HG03442 (cell line): ENCODE results near the gene RTN3.

Source experiments
- ATAC-seq: cut with Tn5 transposase; IDR thresholded peaks from one replicate; pipeline ENCODE4 v1.9.1; 2021; ENCODE audit warnings: mild to moderate bottlenecking, moderate library complexity; ENCODE audit not compliant: unreplicated experiment

The RTN3 gene

DNA sequence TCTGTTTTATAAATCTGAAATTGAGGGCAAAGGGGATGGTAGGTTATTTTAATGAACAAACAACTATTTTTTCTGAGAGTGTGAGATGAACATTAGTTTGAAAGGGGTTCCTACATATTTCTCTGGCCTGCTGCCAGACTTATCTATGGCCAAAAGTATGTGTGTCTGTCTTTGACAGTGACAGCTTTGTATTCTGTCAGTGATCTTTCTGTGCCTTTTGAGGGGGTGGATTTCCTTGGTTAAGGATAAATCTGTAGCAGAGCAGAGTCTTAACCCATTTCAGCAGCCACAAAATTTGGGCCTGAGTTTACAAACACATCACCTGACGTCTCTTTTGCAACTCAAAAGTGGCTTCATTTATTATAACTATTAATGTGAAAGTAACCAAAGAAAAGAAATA lies 56.4 kb downstream of the RTN3 start:
- no peak for ATAC-seq

DNA sequence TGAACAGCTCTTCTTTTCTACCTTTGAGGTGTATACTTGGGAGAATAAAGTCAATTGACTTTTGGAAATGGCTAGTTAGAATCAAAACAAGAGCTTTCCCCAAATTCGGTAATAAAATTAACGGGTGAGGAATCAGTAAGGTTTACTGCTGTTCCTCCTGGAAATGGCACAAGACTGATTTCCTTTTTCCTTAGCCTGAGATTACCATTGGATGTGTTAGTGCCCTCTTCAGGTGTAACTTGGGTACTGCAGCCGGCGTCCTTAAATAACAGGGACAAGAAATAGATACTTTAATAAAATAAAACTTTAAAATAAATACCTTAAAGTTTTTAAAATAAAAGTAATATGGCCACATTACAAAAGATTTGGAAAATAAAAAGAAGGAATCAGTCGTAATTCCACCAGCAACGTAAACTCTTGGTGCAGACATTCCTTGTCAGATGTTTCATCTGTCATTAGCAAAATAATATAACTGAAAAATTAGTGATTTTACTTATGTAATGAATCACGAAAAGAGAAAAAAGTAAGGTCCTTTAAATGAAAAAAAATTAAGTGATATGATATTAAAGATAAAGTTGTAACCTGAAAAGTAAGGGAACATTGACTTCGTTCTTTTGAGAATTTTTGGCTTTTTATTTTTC lies 57.5 kb downstream of the RTN3 start:
- no peak for ATAC-seq

DNA sequence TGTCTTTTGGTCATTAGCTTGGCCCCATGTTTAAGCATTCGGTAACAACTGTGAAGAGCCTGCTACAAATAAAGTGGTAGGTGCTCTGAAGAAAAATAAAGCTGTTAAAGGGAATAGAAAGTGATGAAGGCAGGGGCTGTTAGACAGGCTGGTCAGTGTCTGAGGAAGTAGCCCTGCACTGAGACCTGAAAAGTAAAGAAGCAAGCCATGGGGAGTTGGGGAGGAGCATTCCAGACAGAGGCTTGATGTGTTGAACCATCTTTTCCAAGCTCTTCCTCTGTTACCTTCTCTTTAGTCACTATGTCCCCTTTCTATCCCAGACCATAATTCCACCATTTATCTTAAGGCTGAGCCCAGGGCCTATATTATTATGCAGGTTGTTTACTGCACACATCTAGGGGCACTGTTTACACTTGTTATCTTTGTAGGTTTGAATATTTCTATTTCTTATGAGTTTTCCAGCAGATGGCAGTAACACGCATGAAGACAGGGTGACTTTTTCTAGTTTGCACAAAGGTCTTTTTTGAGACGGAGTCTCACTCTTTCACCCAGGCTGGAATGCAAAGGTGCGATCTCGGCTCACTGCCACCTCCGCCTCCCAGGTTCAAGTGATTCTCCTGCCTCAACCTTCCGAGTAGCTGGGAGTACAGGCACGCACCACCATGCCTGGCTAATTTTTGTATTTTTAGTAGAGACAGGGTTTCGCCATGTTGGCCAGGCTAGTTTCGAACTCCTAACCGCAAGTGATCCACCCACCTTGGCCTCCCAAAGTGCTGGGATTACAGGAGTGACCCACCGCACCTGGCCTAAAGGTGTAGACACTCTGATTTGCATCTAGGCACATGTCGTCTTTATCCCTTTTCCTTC lies 64.2 kb downstream of the RTN3 start:
- no peak for ATAC-seq

DNA sequence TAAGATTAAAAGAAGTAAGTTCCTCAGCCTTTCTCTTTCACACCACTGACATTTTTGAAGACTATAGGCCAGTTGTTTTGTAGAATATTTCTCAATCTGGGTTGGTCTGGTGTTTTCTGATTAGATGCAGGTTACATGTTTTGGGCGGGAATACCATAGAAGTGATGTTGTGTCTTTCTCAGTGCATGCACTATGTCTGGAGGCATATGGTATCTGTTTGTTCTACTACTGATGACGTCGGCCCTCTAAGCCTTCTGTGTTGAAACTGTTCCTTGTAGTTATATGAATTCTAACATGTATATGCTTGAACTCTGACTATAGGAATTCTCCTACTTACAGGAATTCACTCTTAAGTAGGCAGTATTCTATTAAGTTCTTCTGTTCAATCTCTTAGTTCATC lies 65.7 kb downstream of the RTN3 start:
- no peak for ATAC-seq

DNA sequence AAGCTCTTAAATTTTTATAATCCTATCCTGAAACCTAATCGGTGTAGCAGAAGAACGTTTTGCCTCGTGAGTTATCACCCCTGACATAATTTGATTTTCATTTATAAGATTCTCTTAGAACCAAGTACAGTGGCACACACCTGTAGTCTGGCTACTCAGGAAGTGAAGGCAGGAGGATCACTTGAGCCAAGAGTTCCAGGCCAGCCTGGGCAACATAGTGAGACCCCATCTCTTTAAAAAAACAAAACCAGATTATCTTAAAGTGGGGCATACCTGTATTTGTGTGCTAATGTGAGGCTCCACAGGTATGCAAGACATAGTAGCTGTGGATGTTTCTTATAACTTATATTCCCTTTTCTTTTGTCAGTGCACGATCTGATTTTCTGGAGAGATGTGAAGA lies 68.3 kb downstream of the RTN3 start:
- no peak for ATAC-seq

DNA sequence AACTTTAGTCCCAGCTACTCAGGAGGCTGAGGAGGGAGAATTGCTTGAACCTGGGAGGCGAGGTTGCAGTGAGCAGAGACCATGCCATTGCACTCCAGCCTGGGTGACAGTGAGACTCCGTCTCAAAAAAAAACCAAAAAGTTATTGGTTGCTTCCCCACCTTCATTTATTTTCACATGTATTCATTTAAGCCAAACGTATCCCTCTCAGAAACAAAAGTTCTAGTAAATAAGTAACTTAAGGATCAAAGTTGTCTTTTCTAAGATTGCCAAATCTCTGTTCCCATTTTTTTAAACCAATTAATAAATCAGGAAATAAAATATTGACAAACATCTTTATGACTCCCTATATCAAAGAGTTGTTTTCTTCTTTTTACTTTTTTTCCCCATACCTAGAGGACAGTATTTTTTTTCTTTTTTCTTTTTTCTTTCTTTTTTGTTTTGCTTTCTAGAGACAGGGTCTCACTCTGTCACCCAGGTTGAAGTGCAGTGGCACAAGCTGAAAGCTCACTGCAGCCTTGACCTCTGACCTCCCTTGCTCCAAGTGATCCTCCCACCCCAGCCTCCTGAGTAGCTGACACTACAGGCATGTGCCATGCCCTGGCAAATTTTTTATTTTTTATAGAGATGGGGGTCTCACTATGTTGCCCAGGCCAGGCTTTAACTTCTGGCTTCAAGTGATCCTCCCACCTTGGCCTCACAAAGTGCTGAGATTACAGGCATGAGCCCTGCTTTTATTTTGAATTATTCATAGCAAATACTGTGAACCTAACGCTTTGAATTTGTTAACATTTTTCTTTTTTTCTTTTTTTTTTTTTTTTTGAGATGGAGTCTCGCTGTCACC lies 75.8 kb downstream of the RTN3 start:
- no peak for ATAC-seq

DNA sequence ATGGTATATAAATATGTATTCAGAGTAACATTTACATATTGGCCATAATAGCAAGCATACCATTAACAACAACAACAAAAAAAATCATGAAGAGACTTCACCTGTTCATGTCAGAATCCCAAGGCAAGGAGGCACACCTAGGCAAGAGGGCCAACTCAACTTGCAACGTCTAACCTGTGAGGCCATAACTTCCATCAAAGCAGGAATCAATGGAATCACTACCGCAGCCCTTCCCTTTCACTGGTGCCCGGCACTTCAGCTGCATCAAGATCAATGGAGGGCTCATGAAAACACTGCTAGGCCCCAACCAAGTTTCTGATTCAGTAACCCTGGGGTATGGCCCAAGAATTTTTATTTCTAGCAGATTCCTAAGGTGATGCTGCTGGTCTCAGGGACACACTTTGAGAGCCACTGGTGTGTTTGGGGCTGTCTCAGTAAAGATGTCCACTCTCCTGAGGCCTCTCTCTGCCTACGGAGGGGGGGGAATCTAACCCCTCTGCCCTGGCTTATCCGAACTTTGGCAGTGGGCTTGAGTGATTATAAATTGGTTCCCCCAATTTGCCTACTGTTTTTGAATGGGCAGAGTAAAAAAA lies 79.3 kb downstream of the RTN3 start:
- no peak for ATAC-seq

DNA sequence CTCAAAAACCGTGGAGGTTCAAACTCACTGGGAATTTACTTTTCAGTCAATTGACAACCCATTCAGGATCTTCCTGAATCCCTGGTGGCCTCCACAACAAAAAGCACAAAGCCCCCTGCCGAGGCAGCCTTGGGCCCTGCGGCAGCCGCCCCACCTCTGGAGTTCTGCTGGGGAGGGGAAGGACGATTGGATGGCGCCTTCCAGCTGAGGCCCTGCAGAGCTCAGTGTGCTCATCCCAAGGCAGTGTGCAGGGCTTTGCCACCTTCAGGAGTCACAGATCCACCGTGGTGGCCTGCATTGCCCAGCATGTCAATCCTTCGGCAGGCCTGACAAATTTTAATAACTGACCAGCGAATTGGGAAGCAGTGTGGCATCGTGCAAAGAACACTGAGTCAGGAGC lies 79.9 kb downstream of the RTN3 start:
- no peak for ATAC-seq

DNA sequence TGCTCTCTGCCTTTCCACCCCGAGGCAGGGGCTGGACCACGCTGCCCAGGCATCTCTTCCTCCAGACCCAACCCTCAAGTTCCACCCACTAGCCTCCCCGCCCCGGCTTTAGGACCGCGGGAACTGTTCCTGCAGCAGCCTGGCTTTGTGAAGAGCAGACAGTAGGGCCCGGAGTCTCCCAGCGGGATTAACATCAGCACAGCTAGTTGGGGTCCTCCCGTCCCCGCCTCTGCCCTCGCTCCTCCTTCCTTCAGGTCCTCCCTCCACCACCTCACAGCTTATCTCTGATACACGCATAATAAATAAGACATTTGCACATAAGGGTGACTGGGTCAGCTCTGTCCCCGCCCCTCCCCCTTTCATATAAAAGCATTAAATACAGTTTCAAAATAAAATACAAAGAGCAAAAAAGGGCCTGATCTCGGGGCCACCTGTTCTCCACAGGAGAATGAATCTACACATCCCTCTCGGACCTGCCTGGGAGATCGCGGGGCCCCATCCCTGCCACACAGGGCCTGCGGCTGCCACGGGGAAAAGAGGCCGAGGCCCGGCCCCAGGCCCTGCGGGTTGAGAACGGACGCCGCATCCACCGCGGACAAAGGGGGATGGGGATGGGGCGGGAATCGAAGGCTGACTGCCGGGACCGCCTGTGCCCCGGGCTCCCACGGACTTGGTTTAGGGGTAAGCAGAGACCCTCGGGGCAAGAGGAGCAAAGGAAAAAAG lies 80.8 kb downstream of the RTN3 start:
- ATAC-seq, result no peak

DNA sequence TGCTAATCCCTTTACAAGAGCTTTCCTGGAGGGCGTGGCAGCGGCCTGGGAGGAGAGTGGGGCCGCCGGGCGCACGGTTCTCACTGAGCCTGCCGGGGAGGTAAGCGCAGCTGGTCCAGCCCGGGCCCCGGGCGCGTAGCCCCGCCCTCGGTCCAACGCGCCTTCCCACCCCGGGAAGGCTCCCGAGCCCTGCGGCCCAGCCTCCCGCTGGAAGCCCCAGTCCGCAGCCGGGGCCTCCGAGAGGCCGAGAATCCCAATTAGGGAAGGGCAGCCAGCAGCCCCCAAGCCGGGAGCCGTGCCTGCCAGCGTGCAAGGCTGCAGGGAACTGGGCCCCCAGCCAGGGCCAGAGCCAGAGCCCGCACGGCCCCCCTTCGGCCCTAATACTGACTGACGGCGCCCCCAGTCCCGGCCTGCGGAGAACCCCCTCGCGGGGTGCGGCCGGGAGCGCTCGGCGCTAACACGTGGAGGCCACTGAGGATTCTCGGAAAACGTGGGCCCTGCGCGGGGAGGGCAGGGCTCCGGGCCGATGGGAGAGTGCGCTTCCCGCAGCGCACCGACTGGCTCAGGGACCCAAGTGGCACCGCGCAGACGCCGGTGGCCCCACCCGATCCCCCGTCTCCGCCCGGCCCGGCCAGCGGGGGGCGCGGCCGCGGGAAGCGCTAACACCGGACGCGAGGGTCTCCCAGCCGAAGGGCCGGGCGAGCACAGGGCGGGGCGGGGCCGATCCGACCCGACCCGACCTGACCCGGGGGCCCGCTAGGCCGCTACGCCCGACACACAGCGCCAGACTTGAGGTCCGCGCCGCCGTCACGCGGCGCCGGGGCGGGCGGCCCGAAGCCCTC lies 81.6 kb downstream of the RTN3 start:
- no peak for ATAC-seq

DNA sequence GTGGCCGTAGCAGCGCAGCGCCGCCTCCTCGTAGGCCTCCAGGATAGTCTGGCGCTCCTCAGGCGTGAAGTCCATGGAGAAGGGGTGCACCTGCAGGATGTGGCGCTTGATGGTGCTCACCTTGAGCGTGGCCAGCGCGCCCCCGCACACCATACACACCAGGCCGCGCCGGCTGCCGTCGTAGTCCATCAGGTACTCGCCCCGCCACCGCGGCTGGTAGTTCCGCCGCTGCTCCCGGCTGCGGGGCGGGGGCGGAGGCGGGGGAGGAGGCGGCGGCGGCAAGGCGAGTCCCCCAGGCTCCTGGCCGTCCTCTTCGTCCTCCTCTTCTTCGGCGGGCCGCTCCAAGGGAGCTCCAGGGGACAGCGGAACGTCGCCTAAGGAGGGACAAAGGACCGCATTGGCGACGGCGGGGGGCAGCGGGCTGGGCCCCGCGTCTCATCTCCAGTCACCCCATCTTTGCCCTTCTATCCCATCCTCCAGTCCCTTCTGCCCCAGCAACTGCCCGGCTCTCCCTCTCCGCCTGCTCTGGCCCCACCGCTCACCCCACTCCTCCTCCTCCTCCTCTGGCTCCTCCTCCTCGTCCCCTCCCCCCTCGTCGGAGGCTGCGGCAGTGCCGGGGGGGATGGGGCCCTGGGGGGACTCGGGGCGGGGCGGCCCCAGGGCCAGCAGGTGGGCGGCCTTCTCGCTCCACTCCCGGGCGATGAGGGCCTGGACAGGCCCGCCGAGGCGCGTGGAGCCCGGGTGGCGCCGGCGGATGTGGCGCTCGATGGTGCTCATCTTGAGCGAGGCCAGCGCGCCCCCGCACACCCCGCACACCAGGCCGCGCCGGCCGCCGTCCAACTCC lies 82.4 kb downstream of the RTN3 start:
- no peak for ATAC-seq

DNA sequence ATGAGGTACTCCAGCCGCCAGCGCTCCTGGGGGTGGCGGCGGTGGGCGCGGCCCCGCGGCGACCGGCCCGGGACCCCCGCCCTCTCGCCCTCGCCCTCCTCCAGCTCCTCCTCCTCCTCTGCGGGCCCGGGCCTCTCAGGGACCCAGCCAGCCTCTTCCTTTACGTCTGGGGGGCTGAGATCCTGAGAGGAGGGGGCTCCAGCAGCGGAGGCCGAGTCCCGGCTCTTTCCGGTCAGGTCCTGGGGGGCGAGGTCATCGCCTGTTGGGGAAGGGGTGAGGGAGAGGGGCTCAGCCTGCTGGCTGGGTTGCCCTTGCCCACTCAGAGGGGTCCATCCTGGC lies 83.0 kb downstream of the RTN3 start:
- ATAC-seq, result no peak

DNA sequence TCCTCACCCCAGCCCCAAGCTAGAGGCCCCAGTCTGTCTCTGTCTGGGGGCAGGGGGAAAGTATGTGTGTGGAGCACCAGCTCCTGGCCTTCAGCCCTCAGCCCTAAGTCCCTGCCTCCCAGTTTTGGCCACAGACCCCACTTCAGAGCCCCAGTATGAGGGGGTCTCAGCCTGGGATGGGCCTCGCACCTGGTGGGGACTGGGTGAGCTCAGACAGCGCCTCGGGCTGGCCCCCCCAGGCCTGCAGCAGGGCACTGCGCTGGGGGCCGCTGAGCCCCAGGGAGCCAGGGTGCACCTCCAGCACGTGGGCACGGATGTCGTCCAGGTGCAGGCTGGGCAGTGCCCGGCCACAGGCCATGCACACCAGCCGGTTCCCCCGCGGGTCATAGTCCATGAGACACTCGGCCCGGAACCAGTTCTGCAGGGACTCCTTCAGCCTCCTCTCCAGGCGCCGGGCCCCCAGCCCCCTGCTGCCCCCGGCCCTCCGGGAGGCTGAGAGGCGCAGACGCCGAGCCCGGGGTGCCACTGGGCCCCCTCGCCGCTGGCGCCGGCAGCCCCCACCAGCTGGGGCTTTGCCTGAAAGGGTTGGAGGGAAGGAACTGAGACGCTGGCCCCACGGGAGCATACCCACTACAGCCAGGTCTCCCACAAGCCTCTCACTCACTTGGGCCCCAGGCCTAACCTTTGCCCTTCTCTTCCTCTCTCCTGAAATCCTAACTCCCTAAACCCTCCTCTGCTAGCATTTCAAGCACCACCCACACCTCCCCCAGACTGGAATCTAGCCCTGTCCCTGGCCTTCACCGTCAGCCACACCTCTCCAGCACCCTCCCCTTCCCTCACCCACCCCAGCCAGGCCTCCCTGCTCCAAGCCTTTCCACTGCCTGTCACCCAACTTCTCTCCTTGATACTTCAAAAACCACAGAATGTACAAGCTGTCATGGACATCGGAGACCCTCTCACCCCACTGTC lies 83.7 kb downstream of the RTN3 start:
- no peak for ATAC-seq

DNA sequence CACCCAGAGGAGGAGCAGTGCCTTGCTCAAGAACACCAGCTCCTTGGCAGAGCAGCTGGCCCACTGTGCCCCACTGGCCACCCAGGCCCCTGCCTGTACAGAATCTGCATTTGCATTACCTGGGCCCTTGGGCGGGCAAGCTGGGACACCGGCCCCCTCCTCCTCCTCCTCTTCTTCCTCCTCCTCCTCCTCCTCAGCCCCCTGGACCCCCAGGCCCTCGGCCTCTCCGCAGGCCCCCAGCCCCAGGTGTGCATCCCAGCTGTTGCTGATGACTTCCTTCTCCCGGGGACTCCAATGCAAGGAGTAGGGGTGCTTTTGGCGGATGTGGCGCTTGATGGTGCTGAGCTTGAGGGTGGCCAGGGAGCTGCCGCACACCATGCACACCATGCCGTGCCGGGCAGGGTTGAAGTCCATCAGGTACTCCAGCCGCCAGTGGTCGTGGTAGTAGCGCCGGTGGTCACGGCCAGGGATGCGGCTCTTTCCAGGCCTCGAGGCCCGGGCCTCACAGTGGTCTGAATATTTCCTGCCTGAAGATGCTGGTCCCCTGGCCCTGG lies 84.5 kb downstream of the RTN3 start:
- ATAC-seq, result no peak

DNA sequence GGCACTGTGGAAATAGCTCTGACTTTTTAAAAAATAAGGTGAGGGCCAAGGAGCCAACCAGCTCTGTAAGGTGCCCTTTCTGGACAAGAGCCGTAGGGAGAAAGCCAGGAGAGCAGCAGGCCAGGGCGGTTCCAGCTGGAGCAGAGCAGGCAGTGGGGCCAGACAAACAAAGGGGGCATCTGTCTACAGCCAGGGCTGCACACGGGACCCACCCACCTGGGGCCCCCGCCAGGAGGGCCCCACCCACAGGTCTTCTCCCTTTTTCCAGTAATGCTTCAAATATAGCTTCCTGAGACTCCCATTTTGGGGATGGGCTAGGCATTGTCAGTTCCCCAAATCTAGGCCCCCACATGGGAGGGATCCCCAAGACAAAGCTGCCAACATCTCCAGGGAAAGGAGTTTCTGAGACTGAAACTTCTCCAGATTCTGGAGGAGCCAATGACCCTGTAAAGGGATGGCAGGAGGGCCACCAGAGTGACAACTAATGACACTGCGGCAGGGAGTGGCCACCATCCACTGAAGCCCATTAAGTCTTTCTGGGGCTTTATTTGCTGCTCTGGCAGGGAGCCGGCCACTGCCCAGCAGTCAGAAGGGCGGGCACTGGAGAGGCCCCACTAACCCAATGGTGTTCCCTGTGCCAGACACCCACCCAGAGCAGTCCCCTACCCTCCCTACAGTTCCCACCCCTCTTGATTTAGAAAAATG lies 85.4 kb downstream of the RTN3 start:
- ATAC-seq, result no peak

DNA sequence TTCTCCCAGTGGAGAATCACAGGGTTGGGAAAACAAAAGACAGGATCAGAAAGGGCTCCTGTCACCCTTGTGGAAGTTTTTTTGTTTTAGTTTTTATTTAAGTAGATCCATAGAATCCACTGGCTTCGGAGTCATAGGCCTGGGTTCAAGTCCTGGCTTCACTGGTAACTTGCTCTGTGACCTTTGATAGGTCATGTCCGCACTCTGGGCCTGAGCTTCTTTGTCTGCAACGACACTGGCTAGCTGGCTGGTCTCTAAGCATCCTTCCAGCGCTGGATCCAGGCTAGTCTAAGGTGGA lies 85.9 kb downstream of the RTN3 start:
- no peak for ATAC-seq

DNA sequence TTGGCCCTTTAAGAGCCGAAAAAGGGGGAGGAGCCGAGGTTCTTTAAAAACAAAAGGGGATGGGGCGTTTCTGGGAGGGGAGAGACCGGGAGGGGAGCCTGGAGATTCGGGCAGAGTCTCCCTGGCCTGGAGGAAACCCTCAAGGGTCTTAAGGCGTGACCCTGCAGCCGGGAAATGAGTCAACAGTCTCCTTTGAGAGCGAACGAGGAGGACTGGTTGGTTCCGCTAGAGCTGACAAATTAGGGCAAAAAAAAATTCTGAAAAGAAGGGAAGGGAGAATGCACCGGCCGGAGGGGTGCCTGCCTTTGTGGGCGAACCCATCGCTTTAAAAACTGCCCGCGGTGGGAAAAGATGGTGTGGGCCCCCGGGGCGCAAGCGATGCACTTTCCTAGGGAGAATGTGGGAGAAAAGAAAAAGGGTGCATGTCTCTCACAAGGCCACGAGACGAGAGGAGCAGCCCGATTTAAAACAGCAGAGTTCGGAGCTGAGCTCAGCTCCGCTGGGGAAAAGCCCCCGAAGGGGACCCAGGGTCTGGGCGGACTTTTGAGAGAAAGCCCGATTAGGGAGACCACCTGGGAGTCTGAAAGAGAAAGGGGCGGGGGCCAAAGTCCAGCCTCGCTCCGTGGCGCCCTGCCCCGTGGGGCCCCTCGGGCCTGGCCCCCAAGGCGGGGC lies 86.4 kb downstream of the RTN3 start:
- no peak for ATAC-seq
